Renal cortical epithelial cell (primary cell): ENCODE data around the gene CTIF. TPM values are rescaled to one million over a fixed set of nuclear protein-coding genes. Genes with fewer than 3 reads are reported as not detected.
A peak's percentile ranks its signal among the peaks of the same experiment; 100 is the strongest.

Experiments used
- DNase-seq: peaks from one replicate; pipeline ENCODE4 v3.0.0-alpha.2; 2011; ENCODE audit warnings: low read depth
- total RNA-seq: library from RNA; depleted of rRNA; stranded (reverse); fragments of >200 nt; gene quantifications from 2 replicates; pipeline ENCODE4 v1.2.3, GENCODE V29; 2014

CTIF gene
- total RNA-seq, 1 donor from 2014 or later = 25.8 TPM

DNA sequence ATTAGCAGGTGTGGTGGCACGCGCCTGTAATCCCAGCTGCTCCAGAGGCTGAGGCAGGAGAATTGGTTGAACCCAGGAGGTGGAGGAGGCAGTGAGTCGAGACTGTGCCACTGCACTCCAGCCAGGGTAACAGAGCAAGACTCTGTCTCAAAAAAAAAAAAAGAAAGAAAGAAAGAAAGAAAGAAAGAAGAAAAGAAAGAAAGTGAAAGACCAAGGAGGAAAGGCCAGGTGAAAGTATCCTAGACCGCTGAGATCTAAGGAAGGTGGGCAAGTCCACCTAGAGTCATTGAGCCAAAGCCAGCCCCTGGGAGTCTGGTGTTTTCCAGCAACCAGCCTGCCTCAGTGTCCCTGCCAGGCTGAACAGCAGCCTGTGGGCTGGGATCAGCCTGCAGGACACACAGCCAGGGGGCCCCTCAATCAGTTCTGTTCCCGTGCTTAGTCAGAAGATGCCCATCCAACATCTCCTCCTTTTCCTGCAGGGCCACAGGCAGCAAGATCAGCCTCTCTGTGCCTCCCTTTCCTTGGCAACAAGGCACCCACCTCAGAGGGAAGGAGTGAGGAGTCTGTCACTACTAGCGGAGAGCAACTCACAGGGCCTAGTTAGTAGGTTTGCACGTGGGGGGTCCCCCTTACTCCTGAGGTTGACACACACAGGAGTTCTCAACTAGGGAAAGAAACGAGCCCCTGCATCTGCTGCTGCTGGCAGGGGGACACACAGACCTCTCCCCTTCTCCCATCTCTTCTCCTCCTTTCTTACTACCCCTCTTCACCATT is 347.9 kb downstream of the CTIF start:
- DNase-seq = no peak

DNA sequence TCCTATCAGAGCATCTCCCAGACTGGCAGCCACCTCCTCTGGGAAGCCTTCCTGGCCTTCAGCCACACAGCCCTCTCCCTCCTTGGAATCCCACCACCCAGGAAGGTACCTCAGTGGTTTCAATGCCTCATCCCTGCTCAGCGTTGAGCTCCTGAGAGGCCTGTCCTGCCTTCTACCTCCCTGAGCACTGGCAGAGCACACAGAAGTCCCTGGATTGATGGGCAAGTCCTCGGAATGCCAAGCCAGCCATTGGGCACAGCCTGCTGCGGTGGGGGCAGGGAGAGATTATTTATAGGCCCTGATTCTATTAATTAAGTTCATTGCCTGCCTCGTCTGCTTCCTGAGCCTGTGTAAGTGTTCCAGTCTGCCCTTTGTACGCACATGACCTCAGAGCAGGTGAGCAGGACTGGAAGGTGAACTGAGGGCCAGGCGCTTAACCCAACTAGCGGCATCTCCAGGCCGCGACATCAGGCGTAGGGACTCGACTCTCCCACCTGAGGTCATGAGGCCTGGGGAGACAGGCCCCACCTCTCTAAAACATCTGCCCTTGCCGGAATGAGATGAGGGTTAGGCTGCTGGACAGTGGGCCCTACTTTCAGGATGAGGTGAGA is 348.6 kb downstream of the CTIF start:
- no peak for DNase-seq

DNA sequence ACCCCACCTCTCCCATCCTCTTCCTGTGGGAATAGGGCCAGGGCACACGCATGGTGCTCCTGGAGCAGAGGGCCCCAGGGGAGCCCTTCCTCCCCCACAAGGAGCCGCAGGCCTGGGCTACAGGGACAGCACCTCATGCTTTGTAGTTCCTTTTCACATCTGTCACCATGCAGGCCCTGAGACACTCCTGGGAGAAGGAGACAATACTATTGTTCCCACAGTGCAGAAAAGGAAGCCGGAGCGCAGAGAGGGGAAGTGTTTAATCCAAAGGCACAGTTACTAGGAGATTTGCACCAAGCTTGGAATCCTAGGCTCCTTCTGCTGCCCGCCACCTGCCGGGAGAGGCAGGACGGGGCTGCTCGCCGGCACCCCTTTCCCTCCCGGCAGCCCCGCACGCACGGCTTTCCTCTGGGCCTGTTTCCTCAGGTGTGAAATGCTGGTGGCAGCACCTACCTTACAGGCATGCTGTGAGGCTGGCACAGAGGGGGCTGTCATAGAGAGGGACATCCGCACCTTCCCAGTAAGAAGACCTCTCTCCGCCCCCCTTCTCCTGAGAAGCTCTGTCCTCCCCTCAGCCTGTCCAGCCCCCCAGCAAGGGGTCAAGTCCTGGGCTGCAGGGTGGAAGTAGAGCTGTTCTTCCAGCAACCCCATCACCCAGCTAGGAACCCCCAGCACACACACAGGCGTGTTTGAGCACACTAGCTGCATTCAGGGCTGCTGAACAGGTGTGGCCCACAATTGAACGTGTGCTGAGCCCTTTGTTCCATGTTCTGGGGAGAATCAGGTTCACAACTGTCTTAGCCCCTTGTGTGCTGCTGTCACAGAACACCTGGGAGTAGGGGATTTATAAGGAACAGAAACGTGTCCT is 349.3 kb downstream of the CTIF start:
- DNase-seq = no peak

DNA sequence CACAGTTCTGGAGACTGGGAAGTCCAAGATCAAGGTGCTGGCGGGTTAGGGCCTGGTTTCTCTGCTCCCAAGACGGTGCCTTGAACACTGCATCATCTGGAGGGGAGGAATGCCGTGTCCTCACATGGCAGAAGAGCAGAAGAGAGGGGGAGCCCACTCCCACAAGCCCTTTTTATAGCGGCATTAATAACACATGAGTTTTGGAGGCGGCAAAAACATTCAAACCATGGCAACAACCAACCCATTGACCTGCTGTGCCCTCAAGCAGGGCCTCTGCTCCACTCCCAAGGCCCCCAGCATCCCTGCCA is 349.9 kb downstream of the CTIF start:
- DNase-seq = no peak

DNA sequence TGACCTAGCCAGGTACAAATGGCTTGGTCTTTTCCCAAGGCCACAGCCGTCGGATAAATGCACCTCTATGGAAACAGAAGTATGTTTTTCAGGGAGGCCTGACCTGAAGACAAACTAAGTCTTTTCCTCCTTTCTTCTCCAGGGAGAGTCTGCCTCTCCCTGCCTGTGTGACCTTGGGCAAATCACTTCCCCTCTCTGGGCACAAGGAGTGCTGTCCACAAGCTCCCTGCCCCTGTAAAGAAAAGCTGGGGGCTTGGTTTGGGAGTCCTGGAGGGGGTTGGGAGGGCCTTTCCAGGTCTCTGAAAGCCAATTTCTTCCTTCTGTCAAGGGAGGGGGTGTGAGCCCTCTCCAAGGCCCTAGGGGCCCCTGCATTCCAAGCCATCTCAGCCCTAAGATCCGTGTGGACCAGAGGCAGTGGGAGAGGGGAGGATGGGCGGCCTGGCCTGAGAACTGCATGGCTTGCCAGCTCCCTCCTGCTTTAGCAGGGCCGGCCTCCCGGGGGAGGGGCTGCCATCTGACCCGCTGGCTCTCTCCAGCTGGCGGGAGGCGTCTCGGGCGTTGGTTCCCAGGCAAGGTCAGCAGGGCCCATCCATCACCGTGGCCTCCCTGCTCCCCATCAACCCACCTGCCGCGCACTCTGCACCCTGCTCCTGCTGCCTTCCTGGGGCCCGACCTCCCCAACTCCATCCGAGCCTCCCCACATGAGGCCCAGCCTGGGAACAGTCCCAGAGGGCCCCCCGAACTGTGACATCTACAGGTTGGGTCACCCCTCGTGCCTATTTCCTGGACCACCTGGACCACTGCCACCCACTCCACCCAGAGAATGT is 350.5 kb downstream of the CTIF start:
- DNase-seq = no peak

DNA sequence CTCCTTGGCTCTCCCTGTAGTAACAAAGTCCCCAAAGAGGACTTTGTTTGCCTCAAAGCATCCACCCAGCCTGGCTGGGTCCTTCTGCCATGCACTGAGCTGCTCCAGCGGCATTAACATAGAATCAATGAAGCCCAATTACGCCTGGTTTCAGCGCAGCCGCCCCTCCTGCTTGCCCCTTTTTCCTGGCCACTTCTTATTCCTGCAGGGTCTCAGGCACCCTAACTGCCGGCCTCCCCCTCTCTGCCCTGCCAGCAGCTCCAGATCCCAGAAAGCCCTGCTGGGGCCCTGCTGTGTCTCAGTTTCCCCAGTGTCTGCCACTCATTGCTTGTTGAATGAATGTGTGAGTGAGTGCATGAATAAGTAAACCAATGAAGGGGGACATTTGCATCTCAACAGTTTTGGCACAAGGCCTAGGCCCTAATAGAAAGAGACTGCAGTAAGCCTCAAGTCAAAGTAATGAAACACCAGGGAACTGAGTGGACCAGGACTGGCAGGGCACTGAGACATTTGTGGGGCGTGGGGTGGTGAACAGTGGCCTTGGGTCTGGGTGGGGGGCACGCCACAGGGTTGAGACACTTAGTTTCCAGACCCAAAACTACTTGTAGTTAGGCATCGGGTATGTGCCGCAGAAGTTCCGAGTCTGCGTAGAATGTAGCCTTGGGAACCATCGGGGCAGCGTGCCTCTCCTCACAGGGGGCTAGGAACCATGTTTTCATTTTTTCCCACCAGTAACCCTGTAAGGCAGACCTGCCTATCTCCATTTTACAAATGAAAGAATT is 351.3 kb downstream of the CTIF start:
- no peak for DNase-seq

DNA sequence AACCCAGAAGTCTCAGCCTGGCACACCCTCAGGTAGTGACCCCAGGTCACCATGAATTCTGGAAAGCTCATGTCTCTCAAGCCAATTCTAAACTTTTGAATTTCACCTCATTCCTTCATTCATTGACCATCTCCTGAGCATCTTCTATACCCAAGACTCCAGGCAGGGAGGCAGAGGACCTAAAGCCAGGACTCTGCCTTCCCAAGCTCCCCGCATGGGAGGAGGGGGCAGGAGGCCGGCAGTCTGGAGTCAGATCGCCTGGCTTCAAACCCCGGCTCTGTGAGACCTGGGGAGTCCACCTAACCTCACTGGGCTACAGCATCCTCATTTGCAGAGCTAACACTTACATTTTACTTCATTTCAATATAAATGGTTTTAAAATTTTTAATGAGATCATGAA is 352.9 kb downstream of the CTIF start:
- DNase-seq = no peak

DNA sequence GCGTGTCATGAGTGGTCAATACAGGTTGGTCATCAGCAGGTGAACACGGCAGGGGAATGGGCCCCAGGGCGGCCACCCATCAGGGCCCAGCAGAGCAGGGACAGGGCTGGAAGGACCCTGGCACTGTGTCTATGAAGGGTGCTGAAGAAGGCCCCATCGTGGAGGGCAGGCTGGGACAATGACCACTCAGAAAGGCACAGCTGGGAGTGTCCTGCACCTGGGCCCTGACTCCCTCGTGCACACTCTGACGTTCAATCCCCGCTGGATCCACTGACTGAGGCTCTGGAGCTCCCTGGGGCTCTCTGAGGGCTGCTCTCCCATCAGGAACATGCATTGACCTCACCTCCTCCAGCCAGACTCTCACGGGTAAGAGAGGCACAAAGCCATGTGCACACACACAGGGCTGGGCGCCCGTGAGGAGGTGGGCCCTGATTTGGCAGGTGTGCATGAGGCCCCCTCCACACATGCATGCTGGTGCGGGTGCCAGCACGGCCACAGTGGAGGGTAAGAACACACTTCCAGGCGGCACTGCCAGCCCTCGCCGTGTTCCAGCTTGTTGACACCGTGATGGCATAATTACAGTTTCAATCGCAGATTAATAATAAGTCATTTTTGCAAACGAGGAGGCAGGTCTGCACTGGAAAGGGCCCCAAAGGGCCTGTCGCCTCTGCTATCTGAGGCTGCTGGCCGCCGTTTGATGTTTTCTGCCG is 353.5 kb downstream of the CTIF start:
- no peak for DNase-seq

DNA sequence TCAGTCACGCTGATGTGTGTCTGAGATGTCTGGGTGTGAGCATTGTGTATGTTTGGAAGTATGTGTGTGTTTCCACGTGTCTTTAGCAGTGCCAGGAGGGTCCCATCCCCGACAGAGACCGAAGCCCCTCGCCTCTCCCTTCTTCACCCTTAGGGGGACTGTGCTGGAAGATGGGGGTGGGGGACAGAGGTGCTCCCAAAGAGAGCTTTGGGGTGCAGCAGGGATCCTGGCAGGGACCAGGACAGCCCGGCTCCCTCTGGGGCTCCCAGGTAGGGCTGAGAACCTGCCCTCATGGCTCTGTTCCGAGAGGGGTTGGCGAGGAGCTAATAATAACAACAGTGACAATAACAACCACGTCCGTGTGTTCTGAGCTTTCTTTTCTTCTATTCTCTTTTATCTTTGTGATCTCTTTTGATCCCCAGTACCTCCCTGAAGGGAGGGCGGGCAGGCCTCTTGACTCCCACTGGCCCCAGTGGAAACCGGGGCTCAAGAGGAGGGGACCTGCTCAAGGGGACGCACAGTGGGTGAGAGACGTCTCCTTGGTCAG is 354.3 kb downstream of the CTIF start:
- DNase-seq = no peak

DNA sequence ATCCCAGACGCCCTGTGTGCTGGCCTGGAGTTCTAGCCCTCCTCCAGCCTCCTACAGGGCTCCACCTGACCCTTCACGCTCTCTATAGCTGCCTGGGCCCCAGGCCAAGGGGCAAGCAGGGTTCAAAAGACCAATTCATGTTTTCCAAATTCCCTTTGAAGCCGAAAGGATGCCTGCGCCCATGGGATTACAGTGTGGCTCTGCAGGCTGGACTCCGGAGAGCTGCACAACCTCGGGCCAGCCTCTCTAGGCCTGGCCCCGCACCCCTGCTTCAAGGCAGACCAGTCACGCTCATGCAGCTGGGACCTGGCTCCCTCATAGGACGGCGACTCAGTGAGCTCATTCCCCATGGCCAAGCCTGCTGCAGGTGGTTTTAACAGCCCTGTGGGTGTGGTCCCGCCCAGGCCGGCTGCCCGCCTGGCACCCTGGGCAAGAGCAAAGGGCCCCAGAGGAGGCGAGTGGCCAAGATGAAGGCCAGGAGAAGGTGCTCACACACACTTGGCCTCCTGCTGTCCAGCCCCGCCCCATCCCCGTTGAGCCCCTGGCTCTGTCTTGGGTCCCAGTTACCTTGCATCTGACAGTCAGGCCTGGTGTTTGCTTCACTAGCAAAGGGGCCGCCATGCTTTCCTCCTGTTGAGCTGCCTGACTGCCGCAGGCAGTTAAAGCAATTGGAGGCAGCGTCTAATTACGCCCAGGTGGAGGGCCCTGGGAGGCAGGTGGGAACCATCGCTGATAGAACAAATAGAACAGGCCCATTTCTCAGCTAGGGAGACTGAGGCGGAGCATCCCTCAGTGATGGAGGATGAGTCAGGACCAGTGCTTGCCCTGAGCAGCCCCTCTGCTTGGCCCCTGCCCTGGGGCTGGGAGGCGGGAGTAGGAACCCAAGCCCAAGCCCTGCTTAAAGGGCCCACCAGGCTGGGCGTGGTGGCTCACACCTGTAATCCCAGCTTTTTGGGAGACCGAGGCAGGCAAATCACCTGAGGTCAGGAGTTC is 355.1 kb downstream of the CTIF start:
- no peak for DNase-seq

DNA sequence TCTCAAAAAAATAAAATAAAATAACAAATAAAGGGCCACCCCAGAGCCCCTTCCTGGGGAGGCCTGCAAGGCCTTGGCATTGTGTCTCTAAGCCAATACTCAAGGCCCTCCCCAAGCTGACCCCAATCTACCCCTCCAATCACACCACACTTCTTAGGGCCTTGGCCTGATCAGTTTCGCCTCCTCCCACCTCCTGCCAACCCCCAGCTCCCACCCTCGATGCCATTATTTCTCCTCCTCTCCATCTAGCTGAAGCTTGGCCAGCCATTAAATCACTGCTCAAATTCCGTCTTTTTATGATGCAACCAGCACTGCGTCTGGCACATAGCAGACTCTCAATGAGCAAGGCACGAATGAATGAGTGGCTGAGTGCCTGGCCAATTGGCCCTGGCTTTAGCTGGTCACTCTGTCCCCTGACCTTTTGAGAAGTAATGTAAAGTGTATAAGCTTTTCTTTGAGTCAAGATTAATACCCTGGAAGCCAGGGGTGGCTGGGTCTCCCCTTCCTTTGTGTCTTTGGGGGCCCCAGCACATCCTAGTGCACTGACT is 356.0 kb downstream of the CTIF start:
- no peak for DNase-seq

DNA sequence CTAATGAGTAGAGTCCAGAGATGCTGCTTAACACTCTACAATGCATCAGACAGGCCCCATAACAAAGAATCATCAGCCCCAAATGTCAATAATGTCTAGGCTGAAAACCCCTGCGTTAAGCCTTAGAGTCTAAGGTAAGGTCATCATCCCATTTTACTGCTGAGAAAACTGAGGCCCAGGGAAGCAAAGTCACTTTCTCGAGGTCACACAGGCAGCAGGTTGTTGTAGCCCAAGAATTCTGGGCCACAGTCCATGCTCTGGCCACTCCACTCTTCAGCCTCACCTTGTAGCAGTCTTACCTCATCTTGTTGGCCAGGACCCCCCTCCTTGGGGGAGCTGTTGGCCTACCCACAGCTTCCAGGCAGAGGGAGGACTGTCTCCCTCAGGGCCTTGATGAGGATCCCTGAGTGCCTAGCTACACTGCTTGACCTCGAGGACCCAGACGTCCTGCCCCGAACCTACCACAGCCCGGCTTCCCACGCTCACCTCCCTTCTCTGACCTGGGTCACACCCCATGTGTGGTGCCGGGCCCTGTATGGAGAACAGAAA is 357.6 kb downstream of the CTIF start:
- no peak for DNase-seq

DNA sequence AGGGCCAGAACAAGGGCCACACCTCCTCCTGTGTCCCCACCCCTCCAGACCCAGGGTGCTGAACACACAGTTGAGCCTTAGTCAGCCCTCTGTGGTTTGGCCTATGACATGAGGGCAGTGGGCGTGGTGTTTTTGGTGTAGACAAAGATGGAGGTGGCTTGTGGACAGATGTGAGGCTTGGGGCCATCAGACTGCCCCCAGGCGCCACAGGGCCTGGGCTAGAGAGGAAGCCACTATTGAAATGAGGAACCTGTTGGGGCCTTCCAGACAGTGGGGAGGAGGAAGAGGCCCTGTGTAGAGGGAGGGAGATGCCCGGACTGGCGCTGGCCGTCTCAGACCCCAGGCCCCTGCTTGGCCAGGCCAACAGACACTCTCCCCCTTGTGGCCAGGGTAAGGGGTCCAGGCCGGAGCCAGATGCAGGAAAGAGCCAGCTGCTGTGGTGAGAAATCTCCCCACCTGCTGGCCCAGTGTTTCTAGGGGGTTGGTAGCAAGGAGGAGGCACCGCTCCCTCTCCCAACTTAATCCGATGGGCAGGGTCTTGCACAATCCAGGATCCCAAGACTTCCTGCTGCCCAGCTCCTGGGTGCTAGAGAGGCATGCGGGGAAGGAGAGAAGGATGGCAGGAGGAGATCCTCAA is 358.2 kb downstream of the CTIF start:
- DNase-seq = peak; percentile 56

DNA sequence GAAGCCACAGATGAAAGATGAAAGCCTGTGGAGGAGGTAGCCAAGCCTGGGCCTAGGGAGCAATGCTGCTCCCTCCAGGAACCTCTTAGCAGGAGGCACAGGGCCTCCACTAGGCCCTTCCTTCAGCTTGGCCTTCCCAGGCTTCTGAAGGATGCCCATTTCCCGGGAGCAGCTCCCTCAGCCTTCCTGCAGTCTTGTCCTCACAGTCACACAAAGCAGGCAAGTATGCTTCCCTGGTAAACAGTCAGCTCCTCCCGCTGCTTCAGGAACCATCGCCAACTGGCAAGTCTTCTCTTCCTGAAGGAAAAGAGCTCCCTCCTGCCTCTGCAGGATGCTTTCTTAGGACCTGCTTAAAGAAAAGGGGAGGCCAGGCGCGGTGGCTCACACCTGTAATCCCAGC is 358.7 kb downstream of the CTIF start:
- DNase-seq = no peak

DNA sequence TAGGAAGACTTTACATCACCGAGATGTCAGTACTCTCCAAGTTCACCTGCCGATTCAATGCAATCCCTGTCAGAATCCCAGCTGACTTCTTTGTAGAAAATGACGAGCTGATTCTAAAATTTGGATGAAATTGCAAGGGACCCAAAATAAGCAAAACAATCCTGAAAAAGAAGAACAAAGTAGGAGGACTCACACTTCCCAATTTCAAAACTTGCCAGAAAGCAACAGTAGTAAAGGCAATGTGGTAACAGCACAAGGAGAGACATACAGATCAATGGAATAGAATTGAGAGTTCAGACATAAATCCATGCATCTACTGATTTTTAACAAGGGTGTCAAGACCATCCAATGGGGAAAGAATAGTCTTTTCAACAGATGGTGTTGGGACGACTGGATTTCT is 359.7 kb downstream of the CTIF start:
- DNase-seq = no peak

DNA sequence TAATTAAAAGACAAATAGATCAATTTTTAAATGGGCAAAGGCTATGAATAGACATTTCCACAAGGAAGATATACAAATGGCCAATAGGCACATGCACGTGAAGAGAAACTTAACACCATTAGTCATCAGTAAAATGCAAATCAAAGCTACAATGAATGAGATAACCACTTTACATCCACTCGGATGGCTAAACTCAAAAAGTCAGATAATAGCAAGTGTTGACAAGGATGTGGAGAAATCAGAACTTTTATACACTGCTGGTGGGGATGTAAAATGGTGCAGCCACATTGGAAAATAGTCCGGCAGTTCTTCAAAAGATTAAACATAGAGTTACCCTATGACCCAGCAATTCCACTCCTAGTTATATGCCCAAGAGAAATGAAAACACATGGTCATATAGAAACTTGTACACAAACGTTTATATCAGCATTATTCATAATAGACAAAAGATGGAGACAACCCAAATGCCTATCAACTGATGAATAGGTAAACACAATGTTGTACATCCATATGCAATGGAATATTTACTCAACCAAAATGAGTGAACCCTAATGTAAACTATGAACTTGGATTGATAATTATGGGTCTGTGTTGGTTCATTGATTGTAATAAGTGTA is 360.8 kb downstream of the CTIF start:
- no peak for DNase-seq

DNA sequence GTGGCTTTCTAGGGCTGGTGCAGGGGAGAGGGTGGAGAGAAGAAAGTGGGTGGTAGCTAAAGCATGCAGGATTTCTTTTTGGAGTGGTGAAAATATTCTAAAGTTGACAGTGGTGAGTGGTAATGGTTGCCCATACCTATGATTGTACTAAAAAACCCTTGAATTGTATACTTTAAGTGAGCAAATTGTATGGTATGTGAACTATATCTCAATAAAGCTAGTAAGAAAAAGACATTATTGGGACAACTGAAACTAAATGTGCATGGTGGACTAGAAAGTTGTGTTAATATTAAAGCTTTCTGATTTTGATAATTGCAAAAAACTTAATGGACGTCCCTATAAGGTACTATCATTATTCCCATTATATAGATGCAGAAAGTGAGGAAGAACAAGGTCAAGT is 361.6 kb downstream of the CTIF start:
- DNase-seq = no peak
